DND-41 (cell line): ENCODE data around the gene NRG3.

ENCODE experiments used
- EZH2 ChIP-seq: IDR thresholded peaks from 3 replicates; pipeline ENCODE4 v1.6.1; 2012; ENCODE audit warnings: borderline replicate concordance, low read depth, mild to moderate bottlenecking, moderate library complexity, low read length, inconsistent platforms; ENCODE audit not compliant: severe bottlenecking
- TF ChIP-seq, protein P1 (sequence below): IDR thresholded peaks from 2 replicates; pipeline ENCODE4 v1.5.1; 2012; ENCODE audit warnings: borderline replicate concordance, low read length, moderate library complexity, mild to moderate bottlenecking; ENCODE audit not compliant: poor library complexity, severe bottlenecking; ENCODE audit errors: extremely low read depth

DNA sequence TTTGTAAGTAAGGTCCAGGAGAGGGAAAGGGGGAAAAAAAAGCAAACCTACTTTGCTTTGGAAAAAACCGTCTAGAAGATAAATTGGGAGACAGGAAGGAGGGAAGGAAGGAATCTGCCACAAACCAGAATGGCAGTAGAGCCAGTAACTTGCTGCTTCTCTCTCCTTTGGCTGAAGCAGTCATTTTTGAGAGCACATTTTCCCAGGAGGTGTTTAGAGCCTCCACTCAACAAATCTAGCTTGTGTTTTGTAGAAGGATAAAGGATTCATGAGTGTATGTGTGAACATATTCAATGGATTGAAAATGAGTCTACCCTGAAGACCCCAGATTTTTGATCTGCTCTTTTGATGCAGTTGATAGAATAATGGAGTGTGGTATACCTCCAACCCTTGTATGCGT lies 2.6 kb downstream of the NRG3 start:
- TF ChIP-seq, protein P1, sequence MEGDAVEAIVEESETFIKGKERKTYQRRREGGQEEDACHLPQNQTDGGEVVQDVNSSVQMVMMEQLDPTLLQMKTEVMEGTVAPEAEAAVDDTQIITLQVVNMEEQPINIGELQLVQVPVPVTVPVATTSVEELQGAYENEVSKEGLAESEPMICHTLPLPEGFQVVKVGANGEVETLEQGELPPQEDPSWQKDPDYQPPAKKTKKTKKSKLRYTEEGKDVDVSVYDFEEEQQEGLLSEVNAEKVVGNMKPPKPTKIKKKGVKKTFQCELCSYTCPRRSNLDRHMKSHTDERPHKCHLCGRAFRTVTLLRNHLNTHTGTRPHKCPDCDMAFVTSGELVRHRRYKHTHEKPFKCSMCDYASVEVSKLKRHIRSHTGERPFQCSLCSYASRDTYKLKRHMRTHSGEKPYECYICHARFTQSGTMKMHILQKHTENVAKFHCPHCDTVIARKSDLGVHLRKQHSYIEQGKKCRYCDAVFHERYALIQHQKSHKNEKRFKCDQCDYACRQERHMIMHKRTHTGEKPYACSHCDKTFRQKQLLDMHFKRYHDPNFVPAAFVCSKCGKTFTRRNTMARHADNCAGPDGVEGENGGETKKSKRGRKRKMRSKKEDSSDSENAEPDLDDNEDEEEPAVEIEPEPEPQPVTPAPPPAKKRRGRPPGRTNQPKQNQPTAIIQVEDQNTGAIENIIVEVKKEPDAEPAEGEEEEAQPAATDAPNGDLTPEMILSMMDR: no peak
- no peak for TF ChIP-seq EZH2
